HCT116 (cell line): Measurements from ENCODE around the gene SLC6A11. TPM values are rescaled to one million over a fixed set of nuclear protein-coding genes. Genes with fewer than 3 reads are reported as not detected.

Experiments
- ATAC-seq: fragments of 200-7000 bp; cut with Tn5 transposase; 2 replicates; pipeline ENCODE4 v1.9.1; 2020; ENCODE audit warnings: mild to moderate bottlenecking, moderate library complexity
- BruUV-seq: library from RNA; stranded (reverse); fragments of 400-500 nt; replicated peaks from 2 replicates; lab custom pipeline; 2021; lab: Mats Ljungman, UMichigan
- CTCF ChIA-PET: fragments of 300-600 bp; sonication (Branson Sonifier 250); formaldehyde crosslinking; loops from one replicate; lab custom pipeline; 2021; ENCODE audit warnings: antibody characterized with exemption; lab: Charles Lee
- POLR2A ChIA-PET: fragments of 300-600, 350-600 bp; sonication (Branson Sonifier 250); formaldehyde crosslinking; loops from one replicate; lab custom pipeline; 2021; ENCODE audit warnings: antibody characterized with exemption; lab: Charles Lee
- RAD21 ChIA-PET, 2 experiments: fragments of 300-600 bp; sonication (Branson Sonifier 250); formaldehyde crosslinking; loops; one replicate each; lab custom pipeline; 2023; ENCODE audit warnings: low total read pairs in 2 of 2; ENCODE audit not compliant: uncharacterized antibody in 2 of 2, unreplicated experiment in 2 of 2, low non-redundant PET in 1 of 2; lab: Charles Lee
- DNase-seq: peaks from one replicate; pipeline ENCODE4 v3.0.0-alpha.2; 2010; ENCODE audit warnings: low read depth, low spot score
- H2AFZ ChIP-seq: fragments of 200-600 bp; shearing (Covaris generic), sonication (generic); 2 replicates; pipeline ENCODE4 v1.6.1; 2017; ENCODE audit warnings: low read depth, mixed run types, mixed read lengths, antibody characterized with exemption, low read length; ENCODE audit not compliant: poor library complexity, severe bottlenecking
- H3K27ac ChIP-seq: 2 replicates; pipeline ENCODE4 v1.5.1; 2012; ENCODE audit warnings: low read depth, low read length
- H3K27me3 ChIP-seq: fragments of 200-600 bp; sonication (generic); 2 replicates; pipeline ENCODE4 v1.6.1; 2016; ENCODE audit warnings: mixed run types, low read length, mixed read lengths; ENCODE audit not compliant: insufficient read depth
- H3K36me3 ChIP-seq, 2 experiments: fragments of 200-500 bp in 1 of 2; fragments of 200-600 bp in 1 of 2; sonication (Bioruptor generic) in 1 of 2; sonication (generic) in 1 of 2; 2 replicates each; pipeline versions ENCODE4 v1.5.1 to v1.6.1; 2014 to 2016; ENCODE audit warnings: low read length in 2 of 2, inconsistent platforms in 1 of 2, mixed read lengths in 1 of 2, mixed run types in 1 of 2; ENCODE audit not compliant: insufficient read depth in 2 of 2, control insufficient read depth in 1 of 2
- H3K4me1 ChIP-seq, 2 experiments: fragments of 200-600 bp in 1 of 2; sonication (generic) in 1 of 2; 2 replicates each; pipeline versions ENCODE4 v1.5.1 to v1.6.1; 2012 to 2017; ENCODE audit warnings: low read length in 2 of 2, inconsistent platforms in 1 of 2, mild to moderate bottlenecking in 1 of 2, mixed read lengths in 1 of 2, mixed run types in 1 of 2, moderate library complexity in 1 of 2; ENCODE audit not compliant: insufficient read depth in 2 of 2, control insufficient read depth in 1 of 2
- H3K4me2 ChIP-seq: fragments of 200-600 bp; sonication (generic); 2 replicates; pipeline ENCODE4 v1.6.1; 2017; ENCODE audit warnings: mixed run types, low read length, mixed read lengths
- H3K4me3 ChIP-seq, 2 experiments: fragments of 200-600 bp in 1 of 2; sonication (generic) in 1 of 2; replicated peaks in 1 of 2; 2 replicates each; pipeline ENCODE4 v1.5.1; 2011 to 2016; ENCODE audit warnings: low read length in 2 of 2, control low read depth in 1 of 2, low read depth in 1 of 2, mild to moderate bottlenecking in 1 of 2, mixed read lengths in 1 of 2, mixed run types in 1 of 2
- H3K79me2 ChIP-seq: fragments of 200-600 bp; sonication (generic); 2 replicates; pipeline ENCODE4 v1.6.1; 2017; ENCODE audit warnings: mild to moderate bottlenecking, mixed run types, low read length, moderate library complexity, mixed read lengths; ENCODE audit not compliant: insufficient read depth
- H3K9ac ChIP-seq: fragments of 200-600 bp; sonication (generic); 2 replicates; pipeline ENCODE4 v1.6.1; 2016; ENCODE audit warnings: low read length, mixed read lengths
- H3K9me2 ChIP-seq: fragments of 200-600 bp; sonication (generic), shearing (Covaris generic); 2 replicates; pipeline ENCODE4 v1.6.1; 2017; ENCODE audit warnings: mixed run types, mild to moderate bottlenecking, moderate library complexity; ENCODE audit not compliant: insufficient read depth
- H3K9me3 ChIP-seq, 2 experiments: fragments of 200-500 bp in 1 of 2; fragments of 200-600 bp in 1 of 2; sonication (Bioruptor generic) in 1 of 2; sonication (generic) in 1 of 2; 2 replicates each; pipeline ENCODE4 v1.6.1; 2014 to 2017; ENCODE audit warnings: low read length in 2 of 2, mixed read lengths in 2 of 2, inconsistent platforms in 1 of 2, low read depth in 1 of 2, mild to moderate bottlenecking in 1 of 2, mixed run types in 1 of 2, moderate library complexity in 1 of 2; ENCODE audit not compliant: control insufficient read depth in 1 of 2, insufficient read depth in 1 of 2
- H4K20me1 ChIP-seq: fragments of 200-600 bp; sonication (generic), shearing (Covaris generic); 2 replicates; pipeline ENCODE4 v1.6.1; 2017; ENCODE audit warnings: mixed run types, mild to moderate bottlenecking, moderate library complexity; ENCODE audit not compliant: insufficient read depth
- CBX3 ChIP-seq: IDR thresholded peaks from 2 replicates; pipeline ENCODE4 v1.6.1; 2012; ENCODE audit warnings: low read depth
- ELF1 ChIP-seq: IDR thresholded peaks from 2 replicates; pipeline ENCODE4 v1.6.1; 2012; ENCODE audit warnings: low read depth, borderline replicate concordance
- EZH2 ChIP-seq: fragments of 200-600 bp; sonication (generic); IDR thresholded peaks from 2 replicates; pipeline ENCODE4 v1.6.1; 2017; ENCODE audit warnings: antibody characterized with exemption, mixed run types
- EZH2phosphoT487 ChIP-seq: fragments of 200-600 bp; IDR thresholded peaks from 2 replicates; pipeline ENCODE4 v1.6.1; 2018; ENCODE audit warnings: antibody characterized with exemption, borderline replicate concordance
- FOSL1 ChIP-seq: IDR thresholded peaks from 2 replicates; pipeline ENCODE4 v1.6.1; 2012; ENCODE audit warnings: low read depth
- JUND ChIP-seq: IDR thresholded peaks from 2 replicates; pipeline ENCODE4 v1.6.1; 2012
- RAD21 ChIP-seq: IDR thresholded peaks from 2 replicates; pipeline ENCODE4 v1.6.1; 2012; ENCODE audit warnings: low read depth, mild to moderate bottlenecking
- SIN3A ChIP-seq: IDR thresholded peaks from 2 replicates; pipeline ENCODE4 v1.6.1; 2012; ENCODE audit warnings: low read depth
- SRF ChIP-seq: IDR thresholded peaks from 2 replicates; pipeline ENCODE4 v1.6.1; 2012; ENCODE audit warnings: low read depth
- YY1 ChIP-seq: IDR thresholded peaks from 2 replicates; pipeline ENCODE4 v1.6.1; 2011; ENCODE audit warnings: low read length, low read depth, moderate library complexity, mild to moderate bottlenecking; ENCODE audit not compliant: insufficient replicate concordance; ENCODE audit errors: extremely low read depth
- ZFX ChIP-seq: fragments of 450-650 bp; IDR thresholded peaks from 2 replicates; pipeline ENCODE4 v1.6.1; 2017
- ZNF274 ChIP-seq: fragments of 200-500 bp; sonication (Bioruptor generic); IDR thresholded peaks from 2 replicates; pipeline ENCODE4 v1.6.1; 2014; ENCODE audit warnings: mild to moderate bottlenecking, low read depth, low read length, inconsistent platforms
- intact Hi-C: fragments of 100-400 bp; cut with micrococcal nuclease; formaldehyde crosslinking; loops from 2 replicates; pipeline ENCODE4 v1.10.0; 2022
- total RNA-seq: library from RNA; stranded (reverse); gene quantifications from one replicate; pipeline ENCODE4 v1.2.1, GENCODE V29; 2021; ENCODE audit not compliant: unreplicated experiment
- TF ChIP-seq, protein P1 (sequence below): IDR thresholded peaks from 2 replicates; pipeline ENCODE4 v1.6.1; 2012

SLC6A11 gene
- total RNA-seq, 1 experiment from 2014 or later = not detected

DNA sequence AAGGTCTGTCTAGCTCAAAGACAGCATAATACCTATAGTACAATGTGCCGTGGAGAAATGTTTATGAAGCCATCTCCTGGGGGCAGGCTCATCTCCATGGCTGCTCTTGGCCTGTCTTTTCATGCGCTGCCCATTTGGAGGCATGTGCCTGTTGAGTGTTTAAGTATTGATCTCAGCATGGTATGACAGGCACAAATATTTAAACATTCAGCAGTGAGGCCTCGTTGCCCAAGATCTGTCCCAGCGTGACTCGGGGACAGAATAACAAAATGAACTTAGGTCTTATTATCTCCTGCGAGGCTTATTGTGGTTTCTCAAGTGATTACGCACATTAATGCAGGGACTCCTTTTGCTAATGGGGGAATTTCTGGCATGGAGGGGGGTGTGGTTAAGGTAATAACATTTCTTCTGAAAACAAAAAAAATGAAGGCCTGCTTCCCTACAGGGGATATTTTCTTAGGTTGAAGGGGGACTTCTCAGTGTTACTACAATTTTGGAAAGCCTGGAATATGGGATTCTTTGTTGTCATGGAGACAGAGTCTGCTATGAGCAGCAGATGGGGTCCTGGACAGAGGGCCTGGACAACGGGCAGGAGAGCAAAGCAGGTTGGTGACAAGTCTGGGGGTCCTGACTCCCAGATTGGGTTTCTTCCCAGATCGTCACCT lies 172.1 kb downstream of the SLC6A11 start:
- Histone ChIP-seq H3K9me2 (no peaks in the 10 kb centered on the region), H3K4me2 (no peak overlapping the region), H3K27ac (no peak overlapping the region), H3K4me3 (no peak overlapping the region), H3K9ac (no peak overlapping the region), H3K9me3 (no peaks in the 10 kb centered on the region), H2AFZ (no peak overlapping the region), H3K27me3 (peaks cover 63% of the 10 kb centered on the region), H3K4me1 (peaks cover 0 to 2% of the 10 kb centered on the region in 2 experiments; a peak in 3 of 4 replicates), H4K20me1 (no peaks in the 10 kb centered on the region), H3K36me3 (no peaks in the 10 kb centered on the region), H3K79me2 (no peaks in the 10 kb centered on the region)
- TF ChIP-seq ZFX = no peak
- no peak for TF ChIP-seq EZH2phosphoT487
- no peak for TF ChIP-seq YY1
- TF ChIP-seq SRF = no peak
- intact Hi-C loops = no loop called here
- DNase-seq (no peak), ATAC-seq (no peak)
- POLR2A ChIA-PET = no interaction called here
- CTCF ChIA-PET = no interaction called here
- BruUV-seq = no TSS peak
- RAD21 ChIA-PET = no interaction called here

DNA sequence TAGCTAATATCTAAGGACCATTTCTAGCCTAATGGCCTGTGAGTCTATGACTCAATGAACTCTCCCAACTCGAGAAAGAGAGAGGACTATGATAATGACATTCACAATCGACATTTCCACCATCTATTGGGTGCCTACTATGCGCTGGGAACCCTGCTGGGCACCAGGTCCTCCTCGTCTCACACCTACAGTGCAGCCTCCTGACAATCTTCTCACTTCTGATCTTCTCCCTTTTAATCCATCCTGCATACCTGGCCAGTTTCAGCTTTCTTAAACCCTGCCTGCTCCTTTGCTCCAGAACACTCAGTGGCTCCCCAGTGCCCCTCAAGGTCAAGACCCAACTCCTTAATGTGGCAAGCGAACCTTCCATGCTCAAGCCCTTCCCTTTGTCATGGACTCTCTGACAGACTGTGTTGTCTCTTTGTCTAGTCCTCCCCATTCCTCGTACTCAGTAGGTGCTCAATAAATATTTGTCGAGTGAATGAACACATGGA lies 173.0 kb downstream of the SLC6A11 start:
- CTCF ChIA-PET = no interaction called here
- H3K27me3 ChIP-seq = peaks cover 64% of the 10 kb centered on the region
- H3K4me2 ChIP-seq = no peak overlapping the region
- POLR2A ChIA-PET = no interaction called here
- no peaks in the 10 kb centered on the region for H4K20me1 ChIP-seq
- RAD21 ChIA-PET = no interaction called here
- H3K4me3 ChIP-seq = no peak overlapping the region
- no peak for ATAC-seq
- no peak overlapping the region for H3K27ac ChIP-seq
- no peaks in the 10 kb centered on the region for H3K9me3 ChIP-seq
- H3K79me2 ChIP-seq = no peaks in the 10 kb centered on the region
- H3K9me2 ChIP-seq = no peaks in the 10 kb centered on the region
- H3K4me1 ChIP-seq = no peaks in the 10 kb centered on the region
- intact Hi-C loops = no loop called here
- no peak overlapping the region for H2AFZ ChIP-seq
- no peaks in the 10 kb centered on the region for H3K36me3 ChIP-seq
- TF ChIP-seq SIN3A (no peak), YY1 (no peak), JUND (no peak), CBX3 (no peak), FOSL1 (no peak), EZH2 (no peak), RAD21 (no peak), ZNF274 (no peak), ELF1 (no peak)
- TF ChIP-seq, protein P1, sequence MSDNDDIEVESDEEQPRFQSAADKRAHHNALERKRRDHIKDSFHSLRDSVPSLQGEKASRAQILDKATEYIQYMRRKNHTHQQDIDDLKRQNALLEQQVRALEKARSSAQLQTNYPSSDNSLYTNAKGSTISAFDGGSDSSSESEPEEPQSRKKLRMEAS = no peak
- TF ChIP-seq, all 23 proteins: peak for 0
- BruUV-seq = no TSS peak
- DNase-seq = no peak
- no peak overlapping the region for H3K9ac ChIP-seq

Other genes with a start within 250 kb of the SLC6A11 start
- gene SLC6A1, start 176.5 kb downstream of the SLC6A11 start, total RNA-seq = not detected